DMS153 (cell line): ENCODE measurements around the gene DNAJC8.

Experiments
- DNase-seq: peaks from one replicate; lab custom pipeline; 2025; lab: John Stamatoyannopoulos, UW

DNAJC8 gene

DNA sequence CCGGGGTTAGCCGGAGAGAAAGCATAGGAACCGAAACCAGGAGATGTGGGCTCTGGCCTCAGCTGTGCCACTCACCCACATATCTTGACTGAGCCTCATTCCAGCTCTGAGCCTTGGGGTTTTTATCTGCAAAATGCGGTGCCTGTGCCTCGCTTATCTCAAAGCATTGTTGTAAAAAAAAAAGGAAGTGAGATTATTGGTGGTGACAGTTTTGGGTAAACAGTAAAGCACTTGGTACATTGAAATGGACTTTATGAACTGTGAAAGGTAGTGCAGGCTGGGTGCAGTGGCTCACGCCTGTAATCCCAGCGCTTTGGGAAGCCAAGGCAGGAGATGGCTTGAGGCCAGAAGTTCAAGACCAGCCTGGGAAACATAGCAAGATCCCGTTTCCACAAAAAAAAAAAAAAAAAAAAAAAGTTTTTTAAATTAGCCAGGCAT lies 60.1 kb downstream of the DNAJC8 start:
- no peak for DNase-seq

- no peak for DNase-seq
Measured at GRCh38 chr1:28171246-28171645, 61.6 kb downstream of the DNAJC8 start.

- peak; percentile 36 for DNase-seq
Measured at GRCh38 chr1:28170001-28170596, 62.7 kb downstream of the DNAJC8 start.

DNA sequence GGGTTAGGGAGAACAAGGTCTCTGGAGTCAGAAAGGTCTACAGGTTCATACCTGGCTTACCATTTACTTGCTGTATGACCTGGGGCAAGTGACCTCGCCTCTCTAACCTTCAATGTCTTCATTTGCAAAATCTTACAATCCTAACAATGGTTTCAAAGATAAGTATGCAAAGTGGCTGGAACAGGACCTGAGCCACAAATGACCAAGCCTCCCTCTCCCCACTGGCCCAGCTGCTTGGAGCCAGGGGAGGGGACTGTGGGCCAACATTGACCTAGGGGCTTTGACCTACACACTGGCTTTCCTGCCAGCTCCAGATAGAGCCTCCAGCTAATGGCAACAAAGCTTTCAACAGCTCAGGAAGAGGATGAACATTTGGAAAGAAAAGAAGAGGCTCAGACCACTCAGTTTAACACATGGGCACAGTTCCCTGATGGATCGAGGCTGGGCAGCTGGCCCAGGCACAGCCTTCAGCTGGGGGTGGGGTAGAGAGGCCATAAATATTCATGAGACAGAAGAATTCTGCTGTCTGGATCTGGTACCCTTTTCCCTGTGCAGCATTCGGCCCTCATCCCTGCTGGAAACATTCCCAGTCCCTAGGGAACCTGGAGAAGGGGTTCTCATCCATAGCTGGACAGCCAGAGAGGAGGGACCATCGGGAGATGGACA lies 69.2 kb downstream of the DNAJC8 start:
- DNase-seq, result no peak

DNA sequence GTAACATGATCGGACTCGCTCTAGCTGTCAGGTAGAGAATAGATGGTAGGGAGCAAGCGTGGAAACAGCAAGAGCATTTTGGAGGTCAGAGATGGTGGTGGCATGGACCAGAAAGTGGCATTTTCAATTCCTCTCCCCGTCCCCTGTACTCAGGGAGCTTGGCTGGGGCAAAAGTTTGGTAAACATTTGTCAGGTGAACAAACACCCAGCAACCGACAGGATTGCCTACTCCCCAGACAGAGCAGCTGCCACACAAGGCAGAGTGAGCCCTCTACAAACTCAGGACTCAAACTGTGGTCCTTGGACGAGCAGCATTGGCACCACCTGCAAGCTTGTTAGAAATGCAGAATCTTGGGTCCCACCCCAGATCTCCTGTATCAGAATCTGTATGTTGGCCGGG lies 70.7 kb downstream of the DNAJC8 start:
- DNase-seq, result no peak

DNA sequence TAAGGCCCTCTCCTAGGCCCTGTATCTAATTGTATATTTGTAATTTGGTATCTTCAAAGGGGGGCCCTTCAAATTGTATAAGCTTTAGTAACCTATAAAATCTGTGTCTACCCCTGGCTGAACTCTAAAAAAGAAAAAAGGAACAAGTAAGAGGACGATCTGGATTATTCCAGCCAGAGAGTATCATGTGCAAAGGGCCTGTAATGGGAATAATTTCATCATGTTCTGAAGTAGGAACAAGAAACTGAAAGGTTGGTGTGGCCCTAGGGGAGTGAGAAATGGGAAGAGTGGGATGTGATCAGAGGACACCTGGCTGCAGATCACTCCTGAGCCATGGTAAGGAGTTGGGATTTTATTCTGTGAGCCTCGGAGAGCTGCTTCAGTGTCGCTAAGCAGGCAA lies 71.1 kb downstream of the DNAJC8 start:
- DNase-seq, result no peak

DNA sequence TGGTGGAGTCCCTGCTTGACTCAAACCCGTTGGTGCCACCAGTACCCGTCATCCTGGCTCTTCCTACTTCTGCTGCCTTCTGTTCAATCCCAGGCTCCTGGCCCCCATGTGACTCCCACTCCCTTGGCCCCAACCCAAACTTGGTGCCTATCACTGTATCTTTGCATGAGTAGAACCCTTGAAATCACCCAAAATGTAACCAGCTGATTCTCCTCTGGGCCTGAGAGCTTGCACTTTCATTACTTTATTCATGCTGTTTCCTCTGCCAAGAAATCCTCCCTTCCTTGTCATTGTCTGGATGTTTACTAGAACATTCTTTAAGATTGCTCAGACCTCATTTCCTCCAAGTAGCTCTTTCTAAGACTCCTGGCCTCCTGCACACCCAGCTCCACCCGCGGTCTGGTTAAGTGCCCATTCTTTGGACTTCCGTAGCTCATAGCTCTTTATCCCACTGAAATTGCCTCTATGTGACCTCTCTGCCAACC lies 72.0 kb downstream of the DNAJC8 start:
- no peak for DNase-seq

- DNase-seq, result no peak
Measured at GRCh38 chr1:28159680-28160079, 73.1 kb downstream of the DNAJC8 start.

GRCh38 chr1:28159243-28159642 lies 73.6 kb downstream of the DNAJC8 start:
- DNase-seq, result no peak

DNA sequence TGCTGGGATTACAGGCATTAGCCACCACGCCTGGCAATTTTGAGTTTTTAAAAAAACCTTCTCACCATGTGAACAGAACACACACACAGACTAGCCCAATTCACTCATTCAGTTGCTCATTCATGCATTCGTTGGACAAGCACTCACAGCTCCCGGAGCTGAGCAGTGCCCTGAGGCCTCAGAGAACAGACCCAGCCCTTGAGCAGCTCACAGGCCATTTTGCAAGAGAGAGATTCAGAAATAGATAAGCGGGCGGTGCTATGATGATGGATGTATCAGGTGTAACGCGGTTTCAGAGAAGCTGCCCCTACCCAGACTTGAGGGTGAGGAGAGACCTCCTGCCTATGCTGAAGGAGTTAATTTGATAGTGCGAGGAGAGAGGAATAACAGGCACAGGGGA lies 74.9 kb downstream of the DNAJC8 start:
- no peak for DNase-seq

DNA sequence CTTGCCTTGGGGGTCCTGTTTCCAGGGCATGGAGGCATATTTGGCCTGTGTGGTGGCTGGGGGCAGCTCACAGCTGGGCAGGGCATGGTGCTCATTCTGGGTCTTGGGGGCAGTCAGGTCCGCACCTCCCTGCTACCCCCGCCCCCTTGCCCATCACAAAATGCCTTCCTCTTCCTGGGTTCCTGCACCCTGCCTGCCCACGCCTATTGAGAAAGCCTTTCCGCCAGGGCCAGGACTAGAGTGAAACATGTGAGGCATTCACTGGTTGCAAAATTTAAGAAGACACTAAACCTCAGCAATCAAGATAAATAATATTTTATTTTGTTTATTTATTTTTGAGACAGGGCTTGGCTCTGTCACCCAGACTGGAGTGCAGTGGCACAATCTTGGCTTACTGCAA lies 76.0 kb downstream of the DNAJC8 start:
- no peak for DNase-seq

- DNase-seq, result no peak
Measured at GRCh38 chr1:28155628-28156027, 77.2 kb downstream of the DNAJC8 start.

- DNase-seq, result no peak
Measured at GRCh38 chr1:28154078-28154594, 78.7 kb downstream of the DNAJC8 start.
